Astrocyte of the hippocampus (primary cell): ENCODE measurements around the gene PNPLA1.

ENCODE experiments used
- DNase-seq: peaks from one replicate; pipeline ENCODE4 v3.0.0; 2011; ENCODE audit warnings: low read depth, low spot score

The PNPLA1 gene

GRCh38 chr6:36314221-36315014 is 44.6 kb downstream of the PNPLA1 start:
- DNase-seq = peak; percentile 61

- DNase-seq = no peak
Measured at GRCh38 chr6:36315921-36316320, 46.1 kb downstream of the PNPLA1 start.

DNA sequence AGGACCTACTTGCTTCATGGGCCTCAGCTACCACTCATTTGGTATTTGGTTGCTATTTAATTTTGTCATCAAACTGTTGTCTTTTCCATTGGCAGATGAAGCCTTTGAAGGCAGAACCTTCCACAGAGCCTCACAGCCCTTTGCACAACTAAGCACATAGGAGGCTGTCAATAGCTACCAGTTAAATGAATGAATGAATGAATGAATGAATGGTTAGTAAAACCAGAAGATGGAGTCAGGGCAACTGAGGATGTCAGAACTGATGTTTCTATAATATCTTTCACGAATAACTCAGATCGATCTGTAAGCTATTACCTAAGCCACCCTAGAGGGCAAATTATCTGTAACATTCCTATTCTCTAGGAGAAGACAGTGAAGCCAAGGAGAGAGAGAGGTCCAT is 47.8 kb downstream of the PNPLA1 start:
- no peak for DNase-seq

DNA sequence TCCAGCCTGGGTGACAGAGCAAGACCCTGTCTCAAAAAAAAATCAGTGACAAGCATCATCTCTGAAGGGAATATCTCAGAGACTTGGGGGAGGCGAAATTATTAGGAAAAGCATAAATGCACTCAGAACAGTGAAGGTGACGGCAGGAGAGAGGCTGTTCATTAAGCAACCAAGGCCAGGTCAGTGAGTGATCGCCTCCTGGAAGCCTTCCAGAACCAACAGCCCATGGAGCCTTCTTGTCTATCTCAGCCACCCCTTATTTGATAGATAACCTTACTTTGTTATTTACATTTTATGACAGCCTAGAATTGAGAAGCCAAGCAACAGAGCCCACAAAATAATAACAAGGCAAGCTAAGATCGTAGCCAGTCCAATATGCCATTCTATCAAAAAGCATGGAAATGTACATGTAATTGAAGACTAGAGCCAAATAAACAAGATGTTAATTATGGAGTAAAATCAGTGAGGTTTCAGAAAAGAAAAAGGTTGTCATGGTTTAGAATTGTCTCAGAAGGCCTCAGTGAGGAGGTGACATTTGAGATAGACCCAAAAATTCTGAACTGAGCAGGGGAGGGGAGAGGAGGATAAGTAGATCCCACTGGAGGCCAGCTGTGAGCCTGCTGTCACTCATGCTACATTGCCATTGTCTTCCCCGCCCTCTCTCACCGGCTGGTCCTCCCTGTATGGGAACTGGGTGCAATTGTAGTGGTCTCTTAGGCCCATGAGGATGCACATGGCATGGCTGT is 49.0 kb downstream of the PNPLA1 start:
- peak; percentile 12 for DNase-seq

- no peak for DNase-seq
Measured at GRCh38 chr6:36319436-36319762, 49.5 kb downstream of the PNPLA1 start.

- DNase-seq = no peak
Measured at GRCh38 chr6:36319821-36320220, 50.0 kb downstream of the PNPLA1 start.

DNA sequence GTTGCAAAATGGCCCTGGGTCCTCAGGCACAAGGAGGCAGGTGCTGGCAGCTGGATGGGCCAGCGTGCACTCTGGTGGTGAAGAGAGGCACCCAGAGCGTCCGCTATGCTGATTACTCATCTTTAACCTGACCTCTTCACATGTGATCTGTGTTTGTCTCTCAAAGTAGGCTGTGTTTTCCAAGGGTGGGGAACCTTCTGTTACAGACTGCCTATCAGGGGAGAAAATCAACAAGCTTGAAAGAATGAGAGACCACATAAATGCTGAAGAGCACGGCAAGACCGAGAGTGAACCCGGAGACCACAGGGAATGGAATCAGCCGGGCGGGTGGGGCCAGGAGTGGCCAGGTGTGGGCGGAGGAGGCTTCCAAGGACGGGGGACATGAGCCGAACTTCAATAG is 50.6 kb downstream of the PNPLA1 start:
- DNase-seq = no peak

- no peak for DNase-seq
Measured at GRCh38 chr6:36322591-36322990, 52.7 kb downstream of the PNPLA1 start.

DNA sequence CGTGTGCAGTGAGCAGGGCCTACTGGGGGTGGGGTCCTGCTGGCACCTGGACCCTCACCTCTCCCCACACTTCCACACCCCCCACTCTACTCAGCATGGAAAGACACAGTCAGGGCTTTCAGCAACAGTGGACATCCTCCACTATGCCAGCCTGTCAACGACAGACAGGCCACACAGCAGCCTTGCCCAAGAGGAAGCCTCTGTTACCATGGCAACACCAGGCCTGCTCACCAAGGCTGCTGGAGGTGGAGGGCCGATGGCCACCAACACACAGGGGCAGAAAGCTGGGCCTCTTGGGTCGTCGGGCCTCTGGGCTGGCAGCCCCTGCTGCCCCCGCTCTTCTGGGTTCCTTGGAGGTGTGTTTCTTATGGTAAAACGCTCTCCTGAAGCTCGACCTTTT is 53.2 kb downstream of the PNPLA1 start:
- DNase-seq = peak; percentile 37

- DNase-seq = no peak
Measured at GRCh38 chr6:36324191-36324590, 54.3 kb downstream of the PNPLA1 start.

- no peak for DNase-seq
Measured at GRCh38 chr6:36324715-36325114, 54.9 kb downstream of the PNPLA1 start.

GRCh38 chr6:36326356-36326995 is 56.6 kb downstream of the PNPLA1 start:
- DNase-seq = no peak

DNA sequence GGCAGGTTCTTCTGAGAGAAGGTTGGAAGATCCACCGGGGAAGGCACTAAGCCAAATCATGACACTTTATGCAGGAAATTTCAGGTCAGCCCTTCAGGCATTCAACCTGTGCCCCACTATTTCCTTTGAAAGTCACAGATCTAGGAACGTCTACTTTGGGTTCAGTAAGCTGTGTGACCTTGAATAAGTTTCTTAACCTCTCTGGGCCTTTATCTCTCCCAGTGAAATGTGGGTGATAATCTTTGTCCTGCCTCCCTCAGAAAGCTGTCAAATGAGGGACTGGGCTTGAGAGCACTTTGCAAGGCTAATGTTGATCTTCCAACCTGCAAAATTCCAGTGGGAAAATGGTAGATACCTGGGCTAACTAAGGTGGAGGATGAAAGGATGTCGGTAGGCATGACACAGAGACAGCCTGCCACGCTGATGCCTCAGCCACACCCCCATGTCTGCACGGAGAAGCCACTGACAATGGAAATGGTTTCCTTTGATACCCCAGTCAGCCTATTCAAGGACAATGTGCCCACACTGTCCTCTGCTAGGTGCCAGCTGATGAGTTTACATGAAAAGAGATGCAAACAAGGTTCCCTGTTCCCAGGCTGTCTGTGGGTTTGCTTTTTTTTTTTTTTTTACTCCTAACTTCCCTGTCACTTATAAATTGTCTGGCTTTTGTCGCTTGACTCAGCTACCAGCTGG is 57.5 kb downstream of the PNPLA1 start:
- no peak for DNase-seq

- DNase-seq = no peak
Measured at GRCh38 chr6:36327919-36328236, 58.0 kb downstream of the PNPLA1 start.

DNA sequence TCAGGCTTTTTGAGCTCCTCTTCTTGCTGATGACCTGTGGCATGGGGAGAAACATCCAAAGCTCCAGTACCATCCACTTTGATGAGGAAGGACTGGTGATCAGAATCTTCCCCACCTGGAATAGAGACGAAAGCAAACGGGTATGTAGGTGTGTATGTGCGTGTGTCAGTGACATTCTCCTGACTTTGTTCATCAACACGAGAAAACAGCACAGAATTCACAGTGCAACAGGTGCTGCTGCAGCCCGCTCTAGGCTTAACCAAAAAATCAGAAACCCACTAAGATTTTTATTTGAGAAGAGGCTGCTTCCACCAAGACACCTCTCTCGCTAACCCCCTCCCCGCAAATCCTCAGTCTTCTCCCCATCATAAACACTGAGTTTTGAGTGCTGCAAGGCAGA is 58.7 kb downstream of the PNPLA1 start:
- no peak for DNase-seq

DNA sequence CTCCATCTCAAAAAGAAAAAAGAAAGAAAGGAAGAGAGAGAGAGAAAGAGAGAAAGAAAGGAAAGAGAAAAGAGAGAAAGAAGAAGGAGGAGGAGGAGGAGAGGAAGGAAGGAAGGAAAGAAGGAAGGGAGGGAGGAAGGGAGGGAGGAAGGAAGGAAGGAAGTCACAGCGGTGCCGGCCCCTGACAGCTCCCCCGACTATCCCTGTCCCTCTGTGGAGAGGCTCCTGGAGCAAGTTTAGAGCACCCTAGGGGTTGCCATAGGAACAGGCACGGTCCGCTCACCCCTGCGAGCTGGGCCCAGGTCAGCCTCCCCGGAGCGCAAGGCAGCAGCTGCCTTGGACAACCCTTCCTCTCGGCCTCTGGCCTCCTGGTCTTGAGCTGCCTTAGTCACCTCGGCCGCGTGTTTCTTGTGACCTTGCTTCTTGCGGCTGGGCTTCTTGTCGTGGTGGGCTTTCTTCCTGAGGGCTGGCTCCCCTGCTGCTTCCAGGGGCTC is 60.0 kb downstream of the PNPLA1 start:
- no peak for DNase-seq

GRCh38 chr6:36330366-36330765 is 60.5 kb downstream of the PNPLA1 start:
- DNase-seq = no peak

DNA sequence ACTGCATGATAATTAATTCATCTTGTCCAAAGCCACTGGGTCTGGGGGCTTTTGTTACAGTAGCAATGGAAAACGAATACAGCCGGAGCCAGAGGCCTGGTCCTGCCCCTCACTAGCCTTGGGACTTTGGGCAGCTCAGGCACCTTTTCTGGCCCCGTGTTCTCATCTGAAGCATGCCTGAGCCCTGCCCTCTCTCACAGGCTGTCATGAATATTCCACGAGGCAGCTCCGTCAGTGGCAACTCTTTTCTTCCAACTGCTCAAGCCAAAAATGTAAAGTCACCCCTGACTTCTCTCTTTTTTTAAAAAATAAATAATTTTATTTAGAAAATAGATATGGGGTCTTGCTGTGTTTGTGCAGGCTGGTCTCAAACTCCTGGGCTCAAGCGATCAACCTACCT is 61.5 kb downstream of the PNPLA1 start:
- no peak for DNase-seq

DNA sequence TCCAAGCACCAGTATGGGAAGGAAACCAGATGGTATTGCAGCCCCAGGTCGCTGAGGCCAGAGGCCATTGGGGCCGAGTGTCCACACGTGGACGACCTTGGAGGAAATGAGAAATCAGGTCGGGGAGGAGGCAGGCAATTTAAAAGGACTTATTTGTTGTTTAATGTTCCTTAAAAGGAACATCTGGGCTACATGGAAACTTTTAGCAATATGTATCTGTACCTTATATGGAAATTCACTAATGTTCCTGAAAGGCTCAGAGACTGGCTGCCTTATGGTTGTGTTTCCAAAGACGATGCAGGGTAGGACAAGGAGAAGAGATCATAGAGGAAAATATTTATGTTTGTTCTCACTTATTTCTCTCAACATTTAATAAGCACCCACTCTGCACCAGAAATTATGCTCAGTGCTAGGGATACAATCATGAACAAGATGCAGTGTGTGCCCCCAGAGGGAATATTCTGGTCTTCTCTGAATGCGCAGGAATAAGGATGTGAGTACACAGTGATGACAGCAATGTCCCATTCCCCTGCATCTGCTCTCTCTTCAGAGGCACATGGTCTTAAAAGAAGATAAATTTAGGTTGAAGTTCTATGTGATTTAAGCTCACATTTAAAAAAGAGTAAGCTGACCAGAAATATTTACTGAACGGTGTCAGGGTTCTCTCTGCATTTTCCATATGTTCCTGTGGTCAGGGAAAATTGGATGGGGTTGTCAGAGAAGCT is 63.5 kb downstream of the PNPLA1 start:
- no peak for DNase-seq

GRCh38 chr6:36333931-36334725 is 64.3 kb downstream of the PNPLA1 start:
- peak; percentile 38 for DNase-seq
